ENCODE data around the gene ZNF138.

Gene ZNF138

GRCh38 chr7:64876792-64877713 is 82.8 kb downstream of the ZNF138 start:
- peak; percentile 15 for DNase-seq

- DNase-seq, result no peak
Measured at GRCh38 chr7:64877714-64878610, 83.7 kb downstream of the ZNF138 start.

- DNase-seq, result no peak
Measured at GRCh38 chr7:64878684-64879083, 84.5 kb downstream of the ZNF138 start.

GRCh38 chr7:64879086-64879730 is 85.0 kb downstream of the ZNF138 start:
- no peak for DNase-seq

- DNase-seq, result no peak
Measured at GRCh38 chr7:64879800-64880199, 85.6 kb downstream of the ZNF138 start.

- DNase-seq, result no peak
Measured at GRCh38 chr7:64880322-64881297, 86.4 kb downstream of the ZNF138 start.

- no peak for DNase-seq
Measured at GRCh38 chr7:64881461-64882287, 87.4 kb downstream of the ZNF138 start.

- no peak for DNase-seq
Measured at GRCh38 chr7:64882341-64883112, 88.3 kb downstream of the ZNF138 start.

All from NCI-H524 treated with DMSO at 0.1 percent for 48 hours (cell line).